Activated CD4-positive, alpha-beta T cell treated with anti-CD3 and anti-CD28 coated beads, Interleukin-2, amount 10 ng/mL, durations not matched to agents 24 days and 14 days (primary cell): ENCODE data around the gene SMR3A. TPM values are rescaled to one million over a fixed set of nuclear protein-coding genes. Genes with fewer than 3 reads are reported as not detected.

Source experiments
- DNase-seq: peaks from one replicate; pipeline ENCODE4 v3.0.0; 2022
- H3K27ac Mint-ChIP-seq: one replicate; pipeline ENCODE4 v1.8.0; 2022; ENCODE audit warnings: mild to moderate bottlenecking, mixed read lengths
- H3K27me3 Mint-ChIP-seq: one replicate; pipeline ENCODE4 v1.8.0; 2022; ENCODE audit warnings: mixed read lengths
- H3K36me3 Mint-ChIP-seq: one replicate; pipeline ENCODE4 v1.8.0; 2022; ENCODE audit warnings: low read depth, mild to moderate bottlenecking, mixed read lengths
- H3K4me1 Mint-ChIP-seq: one replicate; pipeline ENCODE4 v1.8.0; 2021; ENCODE audit warnings: mixed read lengths
- H3K4me3 Mint-ChIP-seq: one replicate; pipeline ENCODE4 v1.8.0; 2022; ENCODE audit warnings: mild to moderate bottlenecking, moderate library complexity, mixed read lengths
- H3K9me3 Mint-ChIP-seq: one replicate; pipeline ENCODE4 v1.8.0; 2021; ENCODE audit warnings: mixed read lengths
- intact Hi-C: fragments of 100-400 bp; cut with micrococcal nuclease; formaldehyde crosslinking; loops from one replicate; pipeline ENCODE4 v1.15.1; 2023
- total RNA-seq: library from RNA; stranded (reverse); gene quantifications from 2 replicates; pipeline ENCODE4 v1.2.3, GENCODE V29; 2022

The SMR3A gene
- total RNA-seq, 1 donor from 2014 or later, result not detected

DNA sequence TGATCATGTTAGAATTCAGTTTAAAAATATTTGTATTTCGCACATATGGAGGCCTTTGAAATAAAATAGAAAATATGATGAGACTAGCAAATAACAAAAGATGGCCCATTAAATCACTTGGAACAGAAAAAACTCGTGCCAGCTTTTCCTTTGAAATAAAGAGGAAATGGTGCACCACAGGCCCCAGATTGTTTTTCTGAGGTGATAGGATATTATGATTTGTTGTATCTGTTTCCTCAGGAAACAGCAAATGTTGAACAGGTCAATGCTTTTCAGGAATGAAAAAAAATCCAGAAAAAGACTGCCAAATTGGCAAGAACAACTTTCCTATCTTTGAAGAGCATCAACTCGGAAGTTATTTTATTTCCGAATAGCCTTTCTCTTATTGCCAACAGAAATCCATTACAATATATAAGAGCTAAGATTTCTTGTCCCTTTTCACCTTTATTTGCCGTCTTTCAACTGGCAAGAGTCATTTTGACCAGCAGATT lies 22.2 kb downstream of the SMR3A start, which contains the start of gene SMR3B:
SMR3B (plus strand) TSS at position 441 of the 491 bp plus-strand sequence. CDS start 1,380 bp downstream, outside the sequence.
- Mint-ChIP-seq H3K36me3 (no peaks in the 10 kb centered on the region), H3K27me3 (no peaks in the 10 kb centered on the region), H3K4me1 (no peaks in the 10 kb centered on the region), H3K9me3 (no peaks in the 10 kb centered on the region), H3K4me3 (no peak within 1 kb of the TSS), H3K27ac (no peak within 1 kb of the TSS)
- intact Hi-C loops, result no loop called here
- no peak for DNase-seq

GRCh38 chr4:70392057-70392776 lies 31.7 kb downstream of the SMR3A start:
- no peak overlapping the region for H3K4me3 Mint-ChIP-seq
- no peak for DNase-seq
- intact Hi-C loops, result no loop called here
- no peak overlapping the region for H3K27ac Mint-ChIP-seq
- no peaks in the 10 kb centered on the region for H3K27me3 Mint-ChIP-seq
- H3K9me3 Mint-ChIP-seq, result no peaks in the 10 kb centered on the region
- no peaks in the 10 kb centered on the region for H3K4me1 Mint-ChIP-seq
- no peaks in the 10 kb centered on the region for H3K36me3 Mint-ChIP-seq

DNA sequence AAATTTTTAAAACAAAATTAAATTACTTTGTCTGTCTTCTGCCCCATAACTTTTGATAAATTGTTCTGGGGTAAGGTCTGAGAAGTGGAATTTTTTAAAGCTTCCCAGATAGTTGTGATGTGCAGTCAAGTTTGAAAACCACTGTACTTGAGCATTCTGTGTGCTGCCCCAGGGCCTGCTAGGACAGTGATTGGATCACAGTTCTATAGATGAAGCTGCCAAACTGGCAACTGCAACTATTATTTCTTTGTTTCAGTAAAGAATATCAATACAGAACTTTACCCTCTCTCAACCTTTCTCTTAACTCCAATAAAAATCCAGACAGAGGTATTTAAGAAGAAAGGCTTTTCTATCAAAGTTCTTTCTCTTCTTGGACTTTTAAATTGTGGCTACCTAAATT lies 37.0 kb downstream of the SMR3A start, which contains the start of gene OPRPN:
OPRPN (plus strand) TSS at position 361 of the 400 bp plus-strand sequence. CDS start 1,346 bp downstream, outside the sequence.
- DNase-seq, result no peak
- no peak within 1 kb of the TSS for H3K4me3 Mint-ChIP-seq
- no peaks in the 10 kb centered on the region for H3K4me1 Mint-ChIP-seq
- H3K9me3 Mint-ChIP-seq, result no peaks in the 10 kb centered on the region
- no peak within 1 kb of the TSS for H3K27ac Mint-ChIP-seq
- no peaks in the 10 kb centered on the region for H3K36me3 Mint-ChIP-seq
- H3K27me3 Mint-ChIP-seq, result no peaks in the 10 kb centered on the region
- intact Hi-C loops, result no loop called here

DNA sequence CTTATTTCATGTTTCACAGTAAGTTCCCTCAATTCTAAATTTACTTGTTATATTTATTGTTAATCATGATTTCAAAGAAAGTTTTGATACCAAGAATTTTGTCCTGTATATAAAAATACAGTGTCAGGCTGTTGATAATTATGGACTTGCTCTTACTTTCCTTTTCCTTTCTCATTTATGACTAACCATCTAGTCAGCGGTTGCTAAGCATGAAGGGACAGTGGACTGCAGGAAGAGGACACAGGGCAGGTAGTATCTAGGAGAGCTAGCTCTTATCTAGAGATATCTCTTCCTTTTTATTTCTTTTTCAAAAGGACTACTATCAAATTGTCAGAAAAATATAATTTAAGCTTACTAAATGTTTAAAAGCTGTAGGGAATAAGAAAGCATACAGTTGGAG lies 38.8 kb downstream of the SMR3A start:
- intact Hi-C loops, result no loop called here
- Mint-ChIP-seq H3K36me3 (no peaks in the 10 kb centered on the region), H3K27ac (no peak overlapping the region), H3K27me3 (no peaks in the 10 kb centered on the region), H3K9me3 (no peaks in the 10 kb centered on the region), H3K4me3 (no peak overlapping the region), H3K4me1 (no peaks in the 10 kb centered on the region)
- no peak for DNase-seq

GRCh38 chr4:70402762-70403161 lies 42.2 kb downstream of the SMR3A start:
- Mint-ChIP-seq H3K9me3 (no peaks in the 10 kb centered on the region), H3K27ac (no peak overlapping the region), H3K36me3 (no peaks in the 10 kb centered on the region), H3K4me3 (no peak overlapping the region), H3K27me3 (no peaks in the 10 kb centered on the region), H3K4me1 (no peaks in the 10 kb centered on the region)
- intact Hi-C loops, result no loop called here
- DNase-seq, result no peak

DNA sequence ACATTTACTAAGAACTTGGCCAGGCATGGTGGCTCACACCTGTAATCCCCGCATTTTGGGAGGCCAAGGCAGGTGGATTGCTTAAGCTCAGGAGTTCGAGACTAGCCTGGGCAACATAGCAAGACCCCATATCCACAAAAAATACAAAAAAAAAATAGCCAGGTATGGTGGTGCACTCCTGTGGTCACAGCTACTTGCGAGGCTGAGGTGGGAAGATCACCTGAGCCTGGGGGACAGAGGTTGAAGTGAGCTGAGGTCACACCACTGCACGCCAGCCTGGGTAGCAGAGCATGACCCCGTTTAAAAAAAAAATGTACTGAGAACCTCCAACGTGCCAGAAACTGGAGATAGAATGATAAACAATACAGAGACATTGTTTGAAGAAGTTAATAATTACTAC lies 45.2 kb downstream of the SMR3A start:
- H3K4me3 Mint-ChIP-seq, result no peak overlapping the region

More for the DNA sequence above, 45.2 kb downstream of the SMR3A start:
- no peak for DNase-seq
- H3K4me1 Mint-ChIP-seq, result no peaks in the 10 kb centered on the region
- intact Hi-C loops, result no loop called here
- H3K27ac Mint-ChIP-seq, result no peak overlapping the region
- no peaks in the 10 kb centered on the region for H3K9me3 Mint-ChIP-seq
- H3K36me3 Mint-ChIP-seq, result no peaks in the 10 kb centered on the region
- no peaks in the 10 kb centered on the region for H3K27me3 Mint-ChIP-seq

Other genes with a start within 250 kb of the SMR3A start
- gene PRR27, start 206.5 kb upstream of the SMR3A start, total RNA-seq, result not detected in 2 replicates
- not detected in 2 replicates for gene ODAM, start 165.0 kb upstream of the SMR3A start, total RNA-seq
- not detected in 2 replicates for gene FDCSP, start 134.6 kb upstream of the SMR3A start, total RNA-seq
- gene CSN3, start 118.2 kb upstream of the SMR3A start, total RNA-seq, result not detected in 2 replicates
- not detected in 2 replicates for gene CABS1, start 25.8 kb upstream of the SMR3A start, total RNA-seq
- not detected in 2 replicates for gene SMR3B, start 22.4 kb downstream of the SMR3A start, total RNA-seq
- gene OPRPN, start 37.2 kb downstream of the SMR3A start, total RNA-seq, result not detected in 2 replicates
- not detected in 2 replicates for gene MUC7, start 111.4 kb downstream of the SMR3A start, total RNA-seq
- not detected in 2 replicates for gene AMTN, start 157.8 kb downstream of the SMR3A start, total RNA-seq
- gene AMBN, start 231.5 kb downstream of the SMR3A start, total RNA-seq, result not detected in 2 replicates